IMR-90 (cell line): ENCODE measurements around the gene AMN.

Experiments used
- CHD1 ChIP-seq: IDR thresholded peaks from 2 replicates; pipeline ENCODE4 v1.6.1; 2012; ENCODE audit warnings: low read depth, low read length, improper control_type of control experiment
- FOS ChIP-seq: fragments of 150-350 bp; IDR thresholded peaks from 2 replicates; pipeline ENCODE4 v1.6.1; 2016; ENCODE audit warnings: low read depth, low read length
- MXI1 ChIP-seq: IDR thresholded peaks from 2 replicates; pipeline ENCODE4 v1.6.1; 2012; ENCODE audit warnings: low read depth, mild to moderate bottlenecking, low read length, moderate library complexity, borderline replicate concordance
- NFE2L2 ChIP-seq: fragments of 150-350 bp; IDR thresholded peaks from 2 replicates; pipeline ENCODE4 v1.6.1; 2016; ENCODE audit warnings: low read depth, mild to moderate bottlenecking, low read length
- POLR2A ChIP-seq: IDR thresholded peaks from 2 replicates; pipeline ENCODE4 v1.6.1; 2012; ENCODE audit warnings: mild to moderate bottlenecking, low read depth, low read length
- RAD21 ChIP-seq: IDR thresholded peaks from 2 replicates; pipeline ENCODE4 v1.6.1; 2012; ENCODE audit warnings: low read length, improper control_type of control experiment
- RCOR1 ChIP-seq: IDR thresholded peaks from 2 replicates; pipeline ENCODE4 v1.6.1; 2012; ENCODE audit warnings: mild to moderate bottlenecking, low read length, improper control_type of control experiment; ENCODE audit not compliant: insufficient replicate concordance
- RFX5 ChIP-seq: IDR thresholded peaks from 2 replicates; pipeline ENCODE4 v1.8.0; 2012; ENCODE audit warnings: low read depth, mild to moderate bottlenecking, low read length, moderate library complexity
- SMC3 ChIP-seq: fragments of 150-350 bp; IDR thresholded peaks from 2 replicates; pipeline ENCODE4 v1.6.1; 2016; ENCODE audit warnings: low read depth, mild to moderate bottlenecking, antibody characterized with exemption, low read length, moderate library complexity
- TF ChIP-seq, protein P1 (sequence below): fragments of 150-350 bp; IDR thresholded peaks from 2 replicates; pipeline ENCODE4 v1.6.1; 2017; ENCODE audit warnings: mild to moderate bottlenecking, antibody characterized with exemption, low read length, low read depth
- TF ChIP-seq, protein P2 (sequence below): conservative IDR thresholded peaks from 2 replicates; pipeline ENCODE4 v1.5.1; 2012; ENCODE audit warnings: mild to moderate bottlenecking, low read depth, low read length, improper control_type of control experiment
- TF ChIP-seq, protein P3 (sequence below): fragments of 150-350 bp; IDR thresholded peaks from 2 replicates; pipeline ENCODE4 v1.6.1; 2016; ENCODE audit warnings: low read depth, mild to moderate bottlenecking, low read length, moderate library complexity, borderline replicate concordance

DNA sequence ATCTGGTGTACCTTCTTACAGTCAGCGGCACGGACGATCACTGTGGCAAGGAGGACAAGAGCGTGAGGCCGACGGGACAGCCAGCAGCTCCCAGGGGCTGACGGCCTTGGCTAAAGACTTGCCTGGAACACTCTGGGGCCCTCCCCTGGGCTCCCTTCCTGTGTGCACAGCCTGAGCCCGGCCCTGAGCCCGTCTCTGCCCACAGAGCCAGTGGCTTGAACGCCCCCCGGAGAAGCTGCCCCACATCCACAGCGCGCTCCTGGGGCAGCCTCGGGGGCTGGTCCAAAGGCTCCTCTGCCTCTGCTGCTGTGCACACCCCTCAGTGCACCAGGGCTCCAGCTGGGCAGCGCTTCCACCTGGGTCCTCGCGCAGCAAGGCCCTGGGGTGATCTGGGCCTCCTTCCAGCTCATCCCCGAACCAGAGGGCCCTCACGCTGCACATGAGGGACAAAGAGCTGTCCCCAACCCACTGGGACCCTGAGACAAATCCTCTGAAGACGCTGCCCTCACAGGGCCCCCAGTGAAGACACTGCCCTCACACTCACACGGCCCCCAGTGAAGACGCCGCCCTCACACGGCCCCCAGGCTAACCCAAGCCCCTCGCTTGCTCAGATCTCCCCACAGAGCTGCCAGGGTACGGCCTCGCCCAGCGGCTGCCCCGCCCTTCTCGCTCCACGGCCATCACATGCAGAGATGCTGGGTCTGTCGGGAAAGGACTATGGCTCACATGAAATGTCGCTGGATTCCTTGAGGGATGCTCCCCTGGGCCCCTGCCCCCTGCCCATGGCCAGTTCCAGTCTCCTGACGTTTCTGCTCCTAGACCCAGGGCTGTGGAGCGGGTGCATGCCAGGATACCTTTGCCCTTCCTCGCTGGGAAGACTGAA, 22.2 kb downstream of the AMN start:
- TF ChIP-seq, protein P1, sequence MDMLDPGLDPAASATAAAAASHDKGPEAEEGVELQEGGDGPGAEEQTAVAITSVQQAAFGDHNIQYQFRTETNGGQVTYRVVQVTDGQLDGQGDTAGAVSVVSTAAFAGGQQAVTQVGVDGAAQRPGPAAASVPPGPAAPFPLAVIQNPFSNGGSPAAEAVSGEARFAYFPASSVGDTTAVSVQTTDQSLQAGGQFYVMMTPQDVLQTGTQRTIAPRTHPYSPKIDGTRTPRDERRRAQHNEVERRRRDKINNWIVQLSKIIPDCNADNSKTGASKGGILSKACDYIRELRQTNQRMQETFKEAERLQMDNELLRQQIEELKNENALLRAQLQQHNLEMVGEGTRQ = no peak
- TF ChIP-seq POLR2A (no peak), RCOR1 (no peak), FOS (no peak), NFE2L2 (no peak), SMC3 (no peak), MXI1 (no peak), CHD1 (no peak), RAD21 (no peak), RFX5 (no peak)
- TF ChIP-seq, protein P2, sequence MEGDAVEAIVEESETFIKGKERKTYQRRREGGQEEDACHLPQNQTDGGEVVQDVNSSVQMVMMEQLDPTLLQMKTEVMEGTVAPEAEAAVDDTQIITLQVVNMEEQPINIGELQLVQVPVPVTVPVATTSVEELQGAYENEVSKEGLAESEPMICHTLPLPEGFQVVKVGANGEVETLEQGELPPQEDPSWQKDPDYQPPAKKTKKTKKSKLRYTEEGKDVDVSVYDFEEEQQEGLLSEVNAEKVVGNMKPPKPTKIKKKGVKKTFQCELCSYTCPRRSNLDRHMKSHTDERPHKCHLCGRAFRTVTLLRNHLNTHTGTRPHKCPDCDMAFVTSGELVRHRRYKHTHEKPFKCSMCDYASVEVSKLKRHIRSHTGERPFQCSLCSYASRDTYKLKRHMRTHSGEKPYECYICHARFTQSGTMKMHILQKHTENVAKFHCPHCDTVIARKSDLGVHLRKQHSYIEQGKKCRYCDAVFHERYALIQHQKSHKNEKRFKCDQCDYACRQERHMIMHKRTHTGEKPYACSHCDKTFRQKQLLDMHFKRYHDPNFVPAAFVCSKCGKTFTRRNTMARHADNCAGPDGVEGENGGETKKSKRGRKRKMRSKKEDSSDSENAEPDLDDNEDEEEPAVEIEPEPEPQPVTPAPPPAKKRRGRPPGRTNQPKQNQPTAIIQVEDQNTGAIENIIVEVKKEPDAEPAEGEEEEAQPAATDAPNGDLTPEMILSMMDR = no peak
- TF ChIP-seq, protein P3, sequence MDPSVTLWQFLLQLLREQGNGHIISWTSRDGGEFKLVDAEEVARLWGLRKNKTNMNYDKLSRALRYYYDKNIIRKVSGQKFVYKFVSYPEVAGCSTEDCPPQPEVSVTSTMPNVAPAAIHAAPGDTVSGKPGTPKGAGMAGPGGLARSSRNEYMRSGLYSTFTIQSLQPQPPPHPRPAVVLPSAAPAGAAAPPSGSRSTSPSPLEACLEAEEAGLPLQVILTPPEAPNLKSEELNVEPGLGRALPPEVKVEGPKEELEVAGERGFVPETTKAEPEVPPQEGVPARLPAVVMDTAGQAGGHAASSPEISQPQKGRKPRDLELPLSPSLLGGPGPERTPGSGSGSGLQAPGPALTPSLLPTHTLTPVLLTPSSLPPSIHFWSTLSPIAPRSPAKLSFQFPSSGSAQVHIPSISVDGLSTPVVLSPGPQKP = no peak
